NCI-H510A treated with DMSO at 0.1 percent for 48 hours (cell line): ENCODE data around the gene CSF1R.

Experiments
- DNase-seq: peaks from one replicate; lab custom pipeline; 2025; lab: John Stamatoyannopoulos, UW

The CSF1R gene

DNA sequence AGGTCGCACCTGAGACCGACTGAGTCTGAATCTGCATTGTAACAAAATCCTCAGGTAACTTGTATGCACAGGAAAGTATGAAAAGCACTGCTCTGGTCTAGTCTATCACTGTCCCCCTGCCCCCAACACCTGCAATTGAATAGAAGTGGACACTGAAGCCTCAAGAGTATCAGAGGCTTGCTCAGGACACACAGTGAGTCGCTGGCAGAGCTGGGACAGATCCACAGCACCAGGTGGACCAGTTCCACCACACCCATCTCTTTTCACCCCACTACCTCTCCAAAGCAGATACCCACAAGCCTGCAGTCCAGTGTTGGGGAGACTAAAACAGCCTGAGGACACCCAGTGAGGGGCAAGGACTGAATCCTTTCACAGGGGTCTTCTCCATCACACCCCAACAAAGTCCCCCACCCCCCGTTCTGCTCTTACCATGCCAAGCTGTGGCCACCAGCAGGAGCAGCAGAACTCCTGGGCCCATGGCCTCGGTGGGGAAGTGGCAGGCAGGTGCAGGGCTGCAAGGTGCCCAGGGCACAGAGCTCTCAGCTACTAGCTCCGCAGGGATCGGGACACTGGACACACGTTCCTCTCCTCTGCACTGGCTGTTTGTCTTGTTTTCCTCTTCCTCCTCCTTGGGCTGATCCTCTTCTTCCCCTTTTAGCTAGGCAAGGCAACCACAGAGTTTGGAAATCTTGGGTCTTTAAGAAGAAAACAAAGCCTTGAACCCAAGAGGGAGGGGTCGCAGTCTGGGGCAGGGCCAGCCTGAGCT is at the start of gene CSF1R:
TSS of gene CSF1R (minus strand) at position 605 of the 766 bp plus-strand sequence. CDS start at position 478, 127 bp downstream.
- DNase-seq, result no peak

DNA sequence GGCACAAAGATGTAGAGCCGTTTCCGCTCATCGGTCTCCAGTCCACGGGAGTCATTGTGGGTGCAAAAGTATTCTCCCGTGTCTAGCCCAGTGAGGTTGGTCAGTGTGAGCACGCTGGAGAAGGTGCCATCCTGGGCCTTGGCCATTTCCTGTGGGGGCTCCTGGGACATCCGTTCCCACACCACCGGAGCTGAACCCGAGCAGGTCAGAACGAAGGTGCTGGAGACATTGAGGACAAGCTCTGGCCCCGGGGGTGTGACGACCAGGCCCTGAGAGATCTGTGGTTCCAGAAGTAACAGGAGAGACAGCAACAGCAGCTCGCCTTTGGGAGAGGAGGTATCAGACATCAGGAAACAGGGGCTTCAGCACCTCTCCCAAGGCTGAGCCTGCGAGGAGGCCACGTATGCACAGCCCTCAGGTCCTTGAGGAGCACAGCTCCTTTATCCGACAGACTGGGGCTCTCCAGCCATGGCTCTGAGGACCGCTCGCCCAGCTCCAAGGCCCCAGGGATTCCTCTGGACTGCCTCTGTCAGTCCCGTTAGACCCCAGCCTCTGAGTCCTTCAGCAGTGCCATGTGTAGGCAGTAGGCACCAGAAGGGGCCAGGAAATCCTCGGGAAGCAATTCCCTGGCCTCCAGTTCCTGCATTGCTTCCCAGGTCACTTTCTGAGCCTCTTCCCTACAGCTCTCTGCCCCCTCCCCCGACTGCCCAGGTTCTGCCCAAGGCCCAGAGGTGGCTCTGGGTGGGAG is 49.4 kb upstream of the CSF1R start:
- DNase-seq, result no peak

DNA sequence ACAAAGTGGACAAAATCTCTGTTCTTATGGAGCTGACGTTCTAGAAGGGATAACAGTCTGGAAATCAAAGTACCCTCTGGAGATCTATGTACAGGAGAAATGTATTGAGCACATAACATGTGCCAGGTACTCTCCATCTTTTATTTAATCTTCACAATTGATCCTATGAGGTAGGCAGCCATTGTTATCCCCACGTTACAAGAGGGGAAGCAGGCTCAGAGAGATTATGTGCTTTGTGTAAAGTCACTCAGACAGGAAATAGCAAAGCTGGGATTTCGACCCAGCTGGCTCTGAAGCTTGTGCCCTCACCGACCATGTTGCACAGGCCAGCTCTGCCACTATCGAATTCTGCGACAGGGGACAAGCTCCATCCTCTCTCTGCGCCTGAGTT is 47.8 kb upstream of the CSF1R start:
- no peak for DNase-seq

DNA sequence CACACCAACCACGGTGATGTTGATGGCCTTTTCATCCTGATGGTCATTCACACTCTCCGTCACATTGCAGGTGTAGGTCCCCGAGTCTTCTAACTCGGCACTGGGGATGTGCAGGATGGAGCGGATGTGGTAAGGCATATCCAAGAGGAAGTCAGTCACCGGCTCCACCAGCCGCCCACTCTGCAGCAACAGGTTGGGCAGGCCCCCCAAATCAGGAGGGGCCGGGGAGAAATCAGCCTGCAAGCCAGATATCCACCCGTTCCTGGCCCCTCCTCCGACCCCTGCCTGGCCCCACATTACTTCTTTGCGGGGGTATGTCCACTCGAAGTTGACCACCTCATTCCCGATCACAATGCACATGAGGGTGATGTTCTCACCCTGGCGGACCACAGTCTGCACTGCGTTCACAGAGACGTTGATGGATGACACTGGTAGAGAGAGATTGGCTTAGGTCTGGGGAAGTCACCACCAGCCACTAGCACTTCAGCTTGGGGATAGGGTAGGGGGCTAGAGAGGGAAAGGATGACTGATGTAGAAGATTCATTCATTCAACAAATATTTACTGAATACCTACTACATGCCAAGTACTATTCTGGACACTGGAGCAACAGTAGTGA is 47.3 kb upstream of the CSF1R start:
- no peak for DNase-seq

DNA sequence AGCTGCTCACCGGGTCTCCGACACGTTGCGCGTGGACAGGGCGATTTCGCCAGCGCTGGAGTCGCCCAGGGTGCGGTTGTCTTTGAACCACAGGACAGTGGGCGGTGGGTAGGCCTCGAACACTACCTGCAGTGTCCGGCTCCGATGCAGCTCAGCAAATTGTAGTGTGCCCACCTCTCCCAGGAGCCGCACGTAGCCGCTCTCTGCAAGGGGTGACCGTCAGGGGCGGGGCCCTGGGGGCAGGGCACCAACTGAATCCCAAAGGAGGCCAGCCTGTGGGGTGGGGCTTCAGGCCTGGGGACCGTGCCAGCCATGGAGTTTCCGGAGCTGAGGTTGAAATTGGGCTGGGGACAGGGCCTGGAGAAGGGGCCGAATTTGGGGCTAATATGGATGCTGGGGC is 46.4 kb upstream of the CSF1R start:
- DNase-seq, result no peak

DNA sequence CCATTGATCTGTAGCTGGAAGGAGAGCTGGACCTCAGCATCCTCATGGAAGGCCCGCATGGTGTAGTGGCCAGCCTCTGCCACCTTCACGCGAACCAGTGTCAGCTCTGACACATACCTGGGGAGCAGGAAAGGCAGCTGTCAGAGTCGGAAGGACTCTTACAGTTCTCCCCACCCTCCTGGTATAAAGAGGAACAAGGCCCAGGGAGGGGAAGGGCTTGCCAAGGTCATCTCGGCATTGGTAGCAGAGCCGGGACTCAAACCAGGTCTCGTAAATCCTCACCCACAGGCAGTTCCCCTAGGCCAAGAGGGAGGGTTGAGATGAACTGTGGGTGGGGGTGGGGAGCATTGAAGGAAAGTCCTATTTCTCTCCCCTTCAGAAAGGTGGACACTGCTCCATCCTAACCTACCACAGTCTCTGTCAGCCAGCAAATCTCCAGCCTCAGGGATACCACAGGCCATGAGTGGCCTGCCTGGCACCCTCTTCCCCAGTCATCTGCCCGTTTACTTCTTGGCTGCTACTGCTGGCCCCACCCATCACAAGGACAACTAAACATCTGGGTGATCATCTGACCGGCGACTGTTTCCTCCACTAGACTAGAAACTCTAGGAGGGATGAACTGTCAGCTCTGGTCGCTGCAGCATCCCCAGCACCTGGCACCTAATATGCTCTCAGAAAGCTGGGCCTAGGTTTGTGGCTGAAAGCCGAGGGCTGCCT is 45.8 kb upstream of the CSF1R start:
- no peak for DNase-seq

DNA sequence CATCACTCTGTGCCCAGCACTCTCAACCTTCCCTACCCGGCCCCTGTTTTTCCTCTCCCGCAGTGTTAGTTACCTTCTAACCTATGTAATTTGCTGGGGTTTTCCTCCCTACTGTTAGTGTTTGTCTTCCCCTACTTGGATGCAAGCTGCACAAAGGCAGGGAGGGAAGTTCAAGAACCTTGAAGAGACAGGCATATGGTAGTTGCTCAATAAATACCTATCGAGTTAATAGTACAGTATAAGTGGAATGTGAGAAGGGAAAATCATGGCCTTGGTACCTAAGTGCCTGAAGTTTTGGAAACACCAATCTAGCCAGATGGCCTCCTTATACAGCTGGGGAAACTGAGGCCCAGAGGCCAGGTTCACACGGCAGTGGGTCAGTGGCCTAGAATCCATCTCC is 45.1 kb upstream of the CSF1R start:
- DNase-seq, result no peak

DNA sequence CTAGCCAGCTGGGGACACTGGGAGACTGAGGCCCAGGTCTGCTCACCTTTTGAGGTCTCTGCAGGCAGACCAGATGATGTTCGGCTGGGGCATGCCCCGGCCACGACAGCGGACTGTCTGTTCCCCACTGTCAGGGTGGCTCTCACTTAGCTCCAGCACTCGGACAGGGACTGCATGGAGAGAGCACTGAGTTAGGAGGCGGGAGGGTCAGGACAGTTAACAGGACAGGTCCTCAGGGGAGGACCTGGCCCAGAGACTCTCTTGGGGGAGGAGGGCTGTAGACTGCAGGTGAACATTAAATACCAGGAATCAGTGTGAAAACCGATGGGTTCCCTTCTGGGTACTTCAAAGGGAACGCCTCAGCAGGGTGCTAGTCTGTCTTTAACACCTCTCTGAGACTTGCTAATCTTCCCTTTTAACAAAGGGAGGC is 44.2 kb upstream of the CSF1R start:
- no peak for DNase-seq

DNA sequence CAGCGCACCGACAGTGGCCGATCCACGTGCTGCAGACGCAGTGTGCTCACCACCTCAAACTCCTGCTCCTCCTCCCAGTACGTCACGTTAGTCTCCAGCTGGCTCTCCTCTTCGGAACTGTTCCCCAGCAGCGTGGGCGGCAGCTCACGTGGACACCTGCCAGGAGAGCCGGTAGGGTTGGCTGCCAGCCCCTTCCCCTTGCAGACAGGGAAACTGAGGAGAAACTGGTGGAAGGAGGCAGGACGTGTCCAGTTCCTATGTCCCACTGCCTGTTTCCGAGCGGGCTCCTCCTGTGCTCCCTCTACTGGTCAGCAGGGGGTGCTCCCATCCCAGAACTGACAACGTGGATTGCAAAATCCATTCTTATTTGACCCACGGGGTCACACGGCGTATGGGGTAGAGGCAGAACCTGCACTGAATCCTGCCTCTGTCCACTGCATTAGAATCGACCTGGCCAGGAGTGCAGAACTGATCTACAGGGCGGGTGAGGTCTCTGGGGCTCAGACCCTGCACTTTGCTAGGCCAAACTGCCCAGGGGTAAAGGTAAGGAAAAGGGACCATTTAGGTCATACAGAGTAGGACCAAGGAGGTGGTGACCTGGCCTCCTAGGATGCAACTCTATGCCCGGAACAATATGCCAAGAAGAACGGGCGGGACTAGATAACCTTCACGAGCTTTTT is 43.6 kb upstream of the CSF1R start:
- peak; percentile 37 for DNase-seq

DNA sequence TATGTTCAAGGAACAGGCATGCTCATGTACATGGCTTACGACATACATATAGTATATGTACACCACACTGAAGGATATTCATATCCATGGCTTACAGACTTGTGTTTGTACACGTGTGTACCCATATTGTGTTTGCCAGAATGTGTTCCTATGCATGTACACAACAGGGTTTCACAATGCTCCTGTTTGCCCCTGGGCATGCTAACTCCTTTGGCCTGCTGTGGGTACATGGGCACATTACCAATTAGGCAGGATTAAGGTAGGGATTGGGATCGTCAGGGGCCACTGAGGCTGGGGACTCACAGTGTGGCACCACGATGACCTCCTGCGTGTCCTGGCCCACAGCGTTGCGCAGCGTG is 43.1 kb upstream of the CSF1R start:
- DNase-seq, result no peak

DNA sequence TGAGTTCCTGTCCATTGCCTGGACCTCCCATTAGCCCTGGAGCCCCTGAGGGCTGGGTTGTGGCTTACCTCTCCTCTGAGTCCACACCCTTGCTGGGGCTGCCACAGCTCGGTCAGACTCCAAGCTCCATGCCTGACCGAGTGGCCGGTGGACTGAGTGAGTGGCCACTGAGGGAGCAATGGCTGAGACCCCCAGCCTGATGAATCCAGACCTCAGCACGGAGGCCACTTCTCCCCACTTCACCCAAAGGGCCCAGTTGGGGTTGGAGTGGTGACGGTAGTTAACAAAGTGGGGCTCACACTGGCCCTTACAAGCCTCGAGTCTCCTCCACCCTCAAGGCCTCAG is 40.5 kb upstream of the CSF1R start:
- DNase-seq, result no peak

DNA sequence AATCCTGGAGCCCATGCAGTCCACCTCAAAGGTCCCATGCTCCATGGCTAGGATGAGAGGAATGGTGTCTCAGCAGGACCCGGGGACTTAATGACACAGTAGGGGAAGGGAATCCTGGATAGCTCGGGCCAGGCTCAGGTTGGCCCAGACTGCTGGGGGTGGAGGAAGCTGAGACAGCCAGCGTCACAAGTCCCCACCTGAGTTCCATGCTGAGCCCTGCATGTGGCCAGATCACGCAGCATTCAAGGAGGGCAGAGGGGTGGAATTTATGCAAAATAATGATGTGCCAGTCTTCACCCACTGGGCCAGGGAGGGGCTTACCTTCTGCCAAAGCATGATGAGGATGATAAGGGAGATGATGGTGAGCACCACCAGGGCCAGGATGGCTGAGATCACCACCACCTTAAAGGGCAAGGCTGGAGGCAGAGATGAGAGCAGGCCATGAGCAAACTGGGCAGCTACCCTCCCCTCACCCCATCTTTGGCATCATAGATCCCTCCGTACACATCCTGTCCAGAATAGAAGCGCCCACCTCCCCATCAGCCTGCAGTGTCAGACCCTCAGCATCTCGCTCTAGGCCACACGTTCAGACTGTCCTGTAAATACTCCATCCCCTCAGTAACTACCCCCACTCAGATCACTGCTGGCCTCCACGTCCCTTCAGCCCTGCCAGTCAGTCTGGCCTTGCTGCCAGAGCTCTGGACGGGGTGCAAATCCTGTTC is 40.0 kb upstream of the CSF1R start:
- no peak for DNase-seq

DNA sequence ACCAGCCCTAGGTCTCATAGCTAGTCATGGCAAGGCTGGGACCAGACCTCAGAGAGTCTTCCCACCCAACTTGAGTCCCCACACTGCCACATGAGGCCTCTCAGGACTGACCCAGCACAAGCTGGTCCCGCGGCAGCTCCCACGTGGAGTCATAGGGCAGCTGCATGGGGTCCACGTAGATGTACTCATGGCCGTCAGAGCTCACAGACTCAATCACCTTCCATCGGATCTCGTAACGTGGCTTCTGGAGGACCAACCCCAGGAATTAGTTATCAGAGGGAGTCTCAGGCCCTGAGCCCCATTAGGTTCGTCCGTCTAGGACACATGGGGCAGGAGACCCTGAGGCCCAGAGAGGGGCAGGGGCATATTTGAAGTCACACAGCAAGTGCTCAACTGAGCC is 39.0 kb upstream of the CSF1R start:
- DNase-seq, result no peak

DNA sequence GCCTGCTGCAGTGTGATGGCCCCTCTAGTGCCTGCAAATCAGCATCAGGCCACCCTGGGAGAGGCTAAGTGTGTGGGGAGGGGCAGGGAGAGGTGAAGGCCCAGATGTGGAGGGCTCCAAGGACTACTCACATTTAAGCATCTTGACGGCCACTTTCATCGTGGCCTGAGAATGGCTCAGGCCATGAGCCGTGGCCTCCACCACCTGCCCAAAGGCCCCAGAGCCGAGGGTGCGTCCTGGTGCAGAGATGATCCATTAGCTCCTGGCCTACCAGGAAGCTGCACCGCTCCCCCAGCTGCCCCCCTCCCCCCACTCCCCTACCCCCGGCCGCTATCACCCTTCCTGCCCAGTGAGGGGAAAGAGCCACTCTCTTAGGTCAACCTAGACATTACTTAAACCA is 38.2 kb upstream of the CSF1R start:
- no peak for DNase-seq

DNA sequence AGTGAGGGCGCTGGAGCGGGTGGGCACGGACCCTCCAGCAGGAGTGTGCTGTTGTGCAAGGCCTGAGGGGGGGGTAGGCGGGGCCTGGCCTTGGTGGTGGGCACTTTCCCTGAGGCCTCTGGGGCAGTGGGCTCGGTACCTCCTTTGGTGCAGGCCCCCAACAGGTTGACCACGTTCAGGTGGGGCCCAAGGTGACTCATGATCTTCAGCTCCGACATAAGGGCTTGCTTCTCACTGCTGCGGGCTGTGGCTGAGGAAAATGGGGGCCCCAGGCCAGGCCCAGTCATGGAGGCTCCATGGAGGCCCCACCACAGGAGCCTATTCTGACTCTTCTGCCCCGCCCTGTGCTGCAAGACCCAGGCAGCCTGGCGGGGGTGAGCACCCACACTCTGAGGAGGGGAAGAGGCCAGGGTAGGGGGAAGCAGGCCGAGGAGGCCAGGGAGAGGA is 37.8 kb upstream of the CSF1R start:
- DNase-seq, result no peak

DNA sequence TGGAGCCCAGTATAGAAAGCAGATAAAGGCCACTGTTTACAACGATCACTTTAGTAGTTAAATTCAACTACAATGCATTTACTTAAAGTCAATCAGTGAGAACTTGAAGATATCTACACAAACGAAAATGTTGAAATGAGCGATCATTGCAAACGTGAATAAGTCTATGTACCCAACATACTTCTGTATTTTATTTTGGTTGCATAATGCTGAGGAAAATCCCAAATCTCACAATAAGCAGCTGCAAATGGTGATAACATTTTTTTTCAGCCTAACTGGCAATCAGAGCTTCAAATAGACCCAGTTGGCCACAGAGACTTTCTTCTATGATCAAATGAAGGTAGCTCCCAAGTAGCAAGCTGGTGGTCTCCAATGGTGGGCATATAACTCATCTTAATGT is 37.2 kb upstream of the CSF1R start:
- DNase-seq, result no peak

DNA sequence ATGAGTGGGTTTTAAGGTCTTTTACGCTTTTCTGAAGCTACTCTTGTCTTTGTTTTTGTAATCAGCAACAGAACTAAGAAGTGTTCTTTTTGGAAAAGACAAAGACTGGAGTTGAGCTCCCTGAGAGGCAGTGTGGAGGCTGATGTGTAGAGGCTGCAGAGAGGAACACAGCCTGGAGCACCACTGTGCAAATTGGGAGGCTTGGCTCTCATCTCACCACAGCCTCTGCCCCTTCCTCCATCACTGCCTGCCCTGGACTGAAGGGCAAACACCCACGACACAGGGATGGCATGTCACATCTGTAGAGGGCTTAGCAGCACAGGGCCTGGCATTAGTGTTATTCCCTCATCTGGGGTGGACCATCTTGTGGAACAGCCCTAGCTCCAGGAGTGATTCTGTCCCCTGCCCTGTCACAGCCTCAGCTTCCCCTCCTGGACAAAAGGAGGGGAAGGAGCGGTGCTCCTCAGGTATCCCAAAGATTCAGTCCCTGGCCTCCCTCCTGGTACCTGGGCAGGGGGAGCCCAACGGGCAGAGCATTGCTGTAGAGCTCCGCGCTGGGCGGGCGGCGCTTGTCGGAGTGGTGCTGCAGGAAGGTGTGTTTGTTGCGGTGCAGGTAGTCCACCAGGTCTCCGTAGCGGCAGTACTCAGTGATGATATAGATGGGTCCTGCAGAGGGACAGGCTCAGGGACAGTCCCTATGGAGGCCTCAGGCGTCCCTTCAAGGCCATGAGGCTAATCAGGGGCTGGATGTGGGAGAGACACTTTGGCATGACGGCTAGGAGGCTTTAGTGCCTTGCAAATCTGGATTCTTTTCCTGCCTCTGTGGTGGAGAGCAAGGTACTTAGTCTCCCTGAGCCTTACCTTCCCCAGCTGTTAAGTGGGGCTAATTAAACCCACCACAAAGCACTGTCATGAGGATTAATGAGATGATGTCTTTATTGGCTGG is 36.5 kb upstream of the CSF1R start:
- DNase-seq, result no peak

DNA sequence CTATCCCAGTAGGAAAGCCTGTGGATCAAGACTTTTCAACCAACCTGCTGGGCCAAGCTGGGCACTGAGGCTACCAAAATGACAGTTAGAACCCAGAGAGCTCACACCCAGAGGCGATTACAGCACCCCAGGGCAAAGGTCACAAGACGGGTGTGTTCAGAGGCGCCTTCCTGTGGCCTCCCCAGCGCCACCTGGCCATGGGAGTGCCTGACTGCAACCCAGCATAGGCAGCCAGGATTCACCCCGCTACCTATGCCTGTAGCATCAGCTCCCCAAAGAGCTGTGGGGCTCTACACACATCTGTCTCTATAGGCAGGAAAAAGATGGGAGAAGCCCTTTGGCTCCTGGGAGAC is 35.8 kb upstream of the CSF1R start:
- DNase-seq, result no peak

DNA sequence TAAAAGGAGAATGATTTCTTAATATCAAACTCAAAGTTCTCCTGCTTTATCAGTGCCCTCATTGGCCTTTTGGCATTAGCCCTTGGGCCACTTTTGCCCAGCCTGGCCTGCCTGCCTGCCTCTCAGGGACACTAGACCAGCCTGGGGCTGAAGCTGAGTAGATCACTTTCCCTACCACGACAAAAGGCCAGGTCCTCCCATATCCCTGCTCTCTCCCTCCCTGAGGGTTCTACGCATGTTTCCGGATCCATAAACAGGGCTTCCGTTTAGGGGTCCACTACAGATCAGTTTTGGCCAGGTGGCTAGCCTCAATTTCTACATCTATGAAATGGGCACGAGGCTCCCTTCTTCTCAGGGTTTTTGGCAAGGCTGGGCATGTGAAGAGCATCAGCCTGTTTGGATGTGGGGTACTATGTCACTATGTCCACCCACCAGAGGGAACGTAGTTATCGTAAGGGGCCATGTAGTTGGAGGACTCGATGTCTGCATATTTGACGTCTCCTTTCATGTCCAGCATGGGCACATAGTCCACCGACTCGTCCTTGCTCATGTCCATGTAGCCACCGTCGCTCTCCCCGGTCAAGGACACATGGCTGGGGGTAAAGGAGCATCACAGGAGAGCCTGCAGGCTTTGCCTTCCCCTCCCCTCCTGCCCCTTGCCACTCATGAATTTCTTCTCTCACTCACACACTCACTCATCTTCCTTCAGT is 35.2 kb upstream of the CSF1R start:
- no peak for DNase-seq
